ENCODE measurements around the gene ADCY1.

GRCh38 chr7:45670227-45670626 lies 96.1 kb downstream of the ADCY1 start:
- TF ChIP-seq, protein P1, sequence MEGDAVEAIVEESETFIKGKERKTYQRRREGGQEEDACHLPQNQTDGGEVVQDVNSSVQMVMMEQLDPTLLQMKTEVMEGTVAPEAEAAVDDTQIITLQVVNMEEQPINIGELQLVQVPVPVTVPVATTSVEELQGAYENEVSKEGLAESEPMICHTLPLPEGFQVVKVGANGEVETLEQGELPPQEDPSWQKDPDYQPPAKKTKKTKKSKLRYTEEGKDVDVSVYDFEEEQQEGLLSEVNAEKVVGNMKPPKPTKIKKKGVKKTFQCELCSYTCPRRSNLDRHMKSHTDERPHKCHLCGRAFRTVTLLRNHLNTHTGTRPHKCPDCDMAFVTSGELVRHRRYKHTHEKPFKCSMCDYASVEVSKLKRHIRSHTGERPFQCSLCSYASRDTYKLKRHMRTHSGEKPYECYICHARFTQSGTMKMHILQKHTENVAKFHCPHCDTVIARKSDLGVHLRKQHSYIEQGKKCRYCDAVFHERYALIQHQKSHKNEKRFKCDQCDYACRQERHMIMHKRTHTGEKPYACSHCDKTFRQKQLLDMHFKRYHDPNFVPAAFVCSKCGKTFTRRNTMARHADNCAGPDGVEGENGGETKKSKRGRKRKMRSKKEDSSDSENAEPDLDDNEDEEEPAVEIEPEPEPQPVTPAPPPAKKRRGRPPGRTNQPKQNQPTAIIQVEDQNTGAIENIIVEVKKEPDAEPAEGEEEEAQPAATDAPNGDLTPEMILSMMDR (IDR thresholded peaks at IDR 0.05), result no peak
- no peak for TF ChIP-seq POLR2A (IDR thresholded peaks at IDR 0.05)
